HepG2 (cell line): ENCODE data around the gene MICB. TPM values are rescaled to one million over a fixed set of nuclear protein-coding genes. Genes with fewer than 3 reads are reported as not detected.

Experiments used
- ARID5B ChIP-seq: IDR thresholded peaks from 2 replicates; pipeline ENCODE4 v1.4.0; 2020; ENCODE audit warnings: mild to moderate bottlenecking, missing genetic modification reagents
- CREM ChIP-seq, 2 experiments: sonication (generic) in 1 of 2; formaldehyde crosslinking in 1 of 2; IDR thresholded peaks; 2 replicates each; pipeline versions ENCODE4 v1.4.0 to v1.6.1; 2016 to 2020; ENCODE audit warnings: antibody characterized with exemption in 1 of 2, mild to moderate bottlenecking in 1 of 2, missing genetic modification reagents in 1 of 2
- FOXA1 ChIP-seq, 2 experiments: fragments of 450-650 bp in 1 of 2; sonication (generic) in 1 of 2; formaldehyde crosslinking in 1 of 2; IDR thresholded peaks; 2 replicates each; pipeline versions ENCODE4 v1.4.0 to v1.6.1; 2016 to 2020; ENCODE audit warnings: missing genetic modification reagents in 1 of 2
- MTF2 ChIP-seq: sonication (generic); formaldehyde crosslinking; IDR thresholded peaks from 2 replicates; pipeline ENCODE4 v1.5.0; 2020; ENCODE audit warnings: missing genetic modification reagents, borderline replicate concordance
- NFE2L1 ChIP-seq: sonication (generic); formaldehyde crosslinking; IDR thresholded peaks from 2 replicates; pipeline ENCODE4 v1.4.0; 2020; ENCODE audit warnings: missing genetic modification reagents, mild to moderate bottlenecking, borderline replicate concordance
- RXRA ChIP-seq: sonication (generic); formaldehyde crosslinking; IDR thresholded peaks from 2 replicates; pipeline ENCODE4 v1.5.1; 2020; ENCODE audit warnings: missing genetic modification reagents
- ZNF441 ChIP-seq: sonication (generic); formaldehyde crosslinking; IDR thresholded peaks from 2 replicates; pipeline ENCODE4 v1.7.0; 2021; ENCODE audit warnings: missing genetic modification reagents, borderline replicate concordance
- ZNF749 ChIP-seq: sonication (generic); formaldehyde crosslinking; IDR thresholded peaks from 2 replicates; pipeline ENCODE4 v1.8.0; 2022; ENCODE audit warnings: mild to moderate bottlenecking, missing genetic modification reagents, moderate library complexity, borderline replicate concordance
- ZNF839 ChIP-seq: sonication (generic); formaldehyde crosslinking; IDR thresholded peaks from 2 replicates; pipeline ENCODE4 v1.4.0; 2020; ENCODE audit warnings: missing genetic modification reagents, mild to moderate bottlenecking, borderline replicate concordance
- polyA plus RNA-seq, 8 experiments: library from polyadenylated mRNA; depleted of rRNA in 3 of 8; stranded (reverse) in 7 of 8; unstranded in 1 of 8; fragments of >200 nt; fragmentation: Illumina TruSeq in 4 of 8; extraction: Trizol in 4 of 8; gene quantifications; 2 replicates each; pipeline versions ENCODE4 v1.2.1 to v1.2.3, GENCODE V29; 2011 to 2016; ENCODE audit warnings: low read depth in 4 of 8, missing spikeins in 1 of 8, mixed read lengths in 1 of 8; ENCODE audit not compliant: insufficient read depth in 1 of 8
- total RNA-seq, 5 experiments: library from RNA; depleted of rRNA; stranded (reverse); fragments of >200 nt; fragmentation: Illumina TruSeq; extraction: Trizol; gene quantifications; 2 replicates each; pipeline ENCODE4 v1.2.3, GENCODE V29; 2016; ENCODE audit warnings: low read depth in 1 of 5
- TF ChIP-seq, protein P1 (sequence below): sonication (generic); formaldehyde crosslinking; IDR thresholded peaks from 2 replicates; pipeline ENCODE4 v1.4.0; 2020; ENCODE audit warnings: missing genetic modification reagents
- TF ChIP-seq, protein P2 (sequence below): sonication (generic); formaldehyde crosslinking; IDR thresholded peaks from 2 replicates; pipeline ENCODE4 v1.5.1; 2020; ENCODE audit warnings: missing genetic modification reagents, mild to moderate bottlenecking, borderline replicate concordance

MICB gene
- total and polyA plus RNA-seq, 2 of the 13 experiments (the other 11 are each of a cell fraction or from before 2014, with no cell fraction given): 12.5 to 12.8 TPM

GRCh38 chr6:31547727-31548543 is 50.0 kb downstream of the MICB start (continued):
- TF ChIP-seq, protein P1, sequence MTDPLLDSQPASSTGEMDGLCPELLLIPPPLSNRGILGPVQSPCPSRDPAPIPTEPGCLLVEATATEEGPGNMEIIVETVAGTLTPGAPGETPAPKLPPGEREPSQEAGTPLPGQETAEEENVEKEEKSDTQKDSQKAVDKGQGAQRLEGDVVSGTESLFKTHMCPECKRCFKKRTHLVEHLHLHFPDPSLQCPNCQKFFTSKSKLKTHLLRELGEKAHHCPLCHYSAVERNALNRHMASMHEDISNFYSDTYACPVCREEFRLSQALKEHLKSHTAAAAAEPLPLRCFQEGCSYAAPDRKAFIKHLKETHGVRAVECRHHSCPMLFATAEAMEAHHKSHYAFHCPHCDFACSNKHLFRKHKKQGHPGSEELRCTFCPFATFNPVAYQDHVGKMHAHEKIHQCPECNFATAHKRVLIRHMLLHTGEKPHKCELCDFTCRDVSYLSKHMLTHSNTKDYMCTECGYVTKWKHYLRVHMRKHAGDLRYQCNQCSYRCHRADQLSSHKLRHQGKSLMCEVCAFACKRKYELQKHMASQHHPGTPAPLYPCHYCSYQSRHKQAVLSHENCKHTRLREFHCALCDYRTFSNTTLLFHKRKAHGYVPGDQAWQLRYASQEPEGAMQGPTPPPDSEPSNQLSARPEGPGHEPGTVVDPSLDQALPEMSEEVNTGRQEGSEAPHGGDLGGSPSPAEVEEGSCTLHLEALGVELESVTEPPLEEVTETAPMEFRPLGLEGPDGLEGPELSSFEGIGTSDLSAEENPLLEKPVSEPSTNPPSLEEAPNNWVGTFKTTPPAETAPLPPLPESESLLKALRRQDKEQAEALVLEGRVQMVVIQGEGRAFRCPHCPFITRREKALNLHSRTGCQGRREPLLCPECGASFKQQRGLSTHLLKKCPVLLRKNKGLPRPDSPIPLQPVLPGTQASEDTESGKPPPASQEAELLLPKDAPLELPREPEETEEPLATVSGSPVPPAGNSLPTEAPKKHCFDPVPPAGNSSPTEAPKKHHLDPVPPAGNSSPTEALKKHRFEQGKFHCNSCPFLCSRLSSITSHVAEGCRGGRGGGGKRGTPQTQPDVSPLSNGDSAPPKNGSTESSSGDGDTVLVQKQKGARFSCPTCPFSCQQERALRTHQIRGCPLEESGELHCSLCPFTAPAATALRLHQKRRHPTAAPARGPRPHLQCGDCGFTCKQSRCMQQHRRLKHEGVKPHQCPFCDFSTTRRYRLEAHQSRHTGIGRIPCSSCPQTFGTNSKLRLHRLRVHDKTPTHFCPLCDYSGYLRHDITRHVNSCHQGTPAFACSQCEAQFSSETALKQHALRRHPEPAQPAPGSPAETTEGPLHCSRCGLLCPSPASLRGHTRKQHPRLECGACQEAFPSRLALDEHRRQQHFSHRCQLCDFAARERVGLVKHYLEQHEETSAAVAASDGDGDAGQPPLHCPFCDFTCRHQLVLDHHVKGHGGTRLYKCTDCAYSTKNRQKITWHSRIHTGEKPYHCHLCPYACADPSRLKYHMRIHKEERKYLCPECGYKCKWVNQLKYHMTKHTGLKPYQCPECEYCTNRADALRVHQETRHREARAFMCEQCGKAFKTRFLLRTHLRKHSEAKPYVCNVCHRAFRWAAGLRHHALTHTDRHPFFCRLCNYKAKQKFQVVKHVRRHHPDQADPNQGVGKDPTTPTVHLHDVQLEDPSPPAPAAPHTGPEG (CRISPR knock-in tag): no peak
- TF ChIP-seq ARID5B (CRISPR knock-in tag) (no peak), MTF2 (no peak), ZNF441 (CRISPR knock-in tag) (no peak), FOXA1 (IDR thresholded peaks at IDR 0.05) (no peak), FOXA1 (CRISPR knock-in tag; IDR thresholded peaks at IDR 0.05) (no peak), ZNF839 (CRISPR knock-in tag) (peak; percentile 62; the same call in 1 of the 2 replicates), ZNF749 (CRISPR knock-in tag) (no peak), RXRA (CRISPR knock-in tag) (no peak; the same call in 1 of the 2 replicates), CREM (IDR thresholded peaks at IDR 0.05) (0 out of 2 replicates have a peak, but pooled peaks have one; percentile 7), CREM (CRISPR knock-in tag; IDR thresholded peaks at IDR 0.05) (no peak), NFE2L1 (CRISPR knock-in tag) (no peak)
- TF ChIP-seq, protein P2, sequence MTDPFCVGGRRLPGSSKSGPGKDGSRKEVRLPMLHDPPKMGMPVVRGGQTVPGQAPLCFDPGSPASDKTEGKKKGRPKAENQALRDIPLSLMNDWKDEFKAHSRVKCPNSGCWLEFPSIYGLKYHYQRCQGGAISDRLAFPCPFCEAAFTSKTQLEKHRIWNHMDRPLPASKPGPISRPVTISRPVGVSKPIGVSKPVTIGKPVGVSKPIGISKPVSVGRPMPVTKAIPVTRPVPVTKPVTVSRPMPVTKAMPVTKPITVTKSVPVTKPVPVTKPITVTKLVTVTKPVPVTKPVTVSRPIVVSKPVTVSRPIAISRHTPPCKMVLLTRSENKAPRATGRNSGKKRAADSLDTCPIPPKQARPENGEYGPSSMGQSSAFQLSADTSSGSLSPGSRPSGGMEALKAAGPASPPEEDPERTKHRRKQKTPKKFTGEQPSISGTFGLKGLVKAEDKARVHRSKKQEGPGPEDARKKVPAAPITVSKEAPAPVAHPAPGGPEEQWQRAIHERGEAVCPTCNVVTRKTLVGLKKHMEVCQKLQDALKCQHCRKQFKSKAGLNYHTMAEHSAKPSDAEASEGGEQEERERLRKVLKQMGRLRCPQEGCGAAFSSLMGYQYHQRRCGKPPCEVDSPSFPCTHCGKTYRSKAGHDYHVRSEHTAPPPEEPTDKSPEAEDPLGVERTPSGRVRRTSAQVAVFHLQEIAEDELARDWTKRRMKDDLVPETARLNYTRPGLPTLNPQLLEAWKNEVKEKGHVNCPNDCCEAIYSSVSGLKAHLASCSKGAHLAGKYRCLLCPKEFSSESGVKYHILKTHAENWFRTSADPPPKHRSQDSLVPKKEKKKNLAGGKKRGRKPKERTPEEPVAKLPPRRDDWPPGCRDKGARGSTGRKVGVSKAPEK (CRISPR knock-in tag): no peak
